ENCODE measurements around the gene CCNJL. TPM values are rescaled to one million over a fixed set of nuclear protein-coding genes. Genes with fewer than 3 reads are reported as not detected.
"Not testable (repeated sequence)": the region's sequence is repeated elsewhere in the genome, so short reads cannot be mapped to it uniquely, and the experiment has no call there.

Gene CCNJL
- total RNA-seq, 1 donor from 2014 or later = 9.4 TPM

DNA sequence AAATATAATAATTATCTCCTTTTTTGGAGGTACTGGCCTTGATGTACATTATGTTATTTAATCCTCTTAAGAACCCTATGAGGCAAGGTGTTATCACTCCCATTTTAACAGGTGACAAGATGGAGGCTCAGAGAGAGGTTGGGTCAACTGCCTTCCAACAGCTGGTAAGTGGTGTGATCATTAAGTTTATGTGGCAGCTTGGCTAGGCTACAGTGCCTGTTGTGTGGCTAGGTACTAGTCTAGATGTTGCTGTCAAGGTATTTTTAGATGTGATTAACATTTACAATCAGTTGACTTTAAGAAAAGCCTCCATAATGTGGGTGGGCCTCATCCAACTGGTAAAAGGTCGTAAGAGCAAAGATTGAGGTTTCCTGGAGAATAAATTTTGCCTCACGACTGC is 61.5 kb downstream of the CCNJL start:
- Histone ChIP-seq H3K9ac (no peak overlapping the region), H4K20me1 (ENCODE audit: low read depth) (no peaks in the 10 kb centered on the region), H3K9me3 (ENCODE audit: low read depth) (no peaks in the 10 kb centered on the region), H3K4me2 (no peak overlapping the region), H3K27me3 (no peaks in the 10 kb centered on the region), H3K4me3 (no peak overlapping the region), H2AFZ (replicated peaks) (no peak overlapping the region), H3K4me1 (no peaks in the 10 kb centered on the region), H3K27ac (no peak overlapping the region), H3K36me3 (no peaks in the 10 kb centered on the region), H3K79me2 (ENCODE audit: low read depth) (no peaks in the 10 kb centered on the region), H3F3A (ENCODE audit: low read depth) (no peaks in the 10 kb centered on the region)
- TF ChIP-seq EZH2 (IDR thresholded peaks at IDR 0.05) (no peak), EZH2phosphoT487 (IDR thresholded peaks at IDR 0.05) (no peak)
- TF ChIP-seq, protein P1, sequence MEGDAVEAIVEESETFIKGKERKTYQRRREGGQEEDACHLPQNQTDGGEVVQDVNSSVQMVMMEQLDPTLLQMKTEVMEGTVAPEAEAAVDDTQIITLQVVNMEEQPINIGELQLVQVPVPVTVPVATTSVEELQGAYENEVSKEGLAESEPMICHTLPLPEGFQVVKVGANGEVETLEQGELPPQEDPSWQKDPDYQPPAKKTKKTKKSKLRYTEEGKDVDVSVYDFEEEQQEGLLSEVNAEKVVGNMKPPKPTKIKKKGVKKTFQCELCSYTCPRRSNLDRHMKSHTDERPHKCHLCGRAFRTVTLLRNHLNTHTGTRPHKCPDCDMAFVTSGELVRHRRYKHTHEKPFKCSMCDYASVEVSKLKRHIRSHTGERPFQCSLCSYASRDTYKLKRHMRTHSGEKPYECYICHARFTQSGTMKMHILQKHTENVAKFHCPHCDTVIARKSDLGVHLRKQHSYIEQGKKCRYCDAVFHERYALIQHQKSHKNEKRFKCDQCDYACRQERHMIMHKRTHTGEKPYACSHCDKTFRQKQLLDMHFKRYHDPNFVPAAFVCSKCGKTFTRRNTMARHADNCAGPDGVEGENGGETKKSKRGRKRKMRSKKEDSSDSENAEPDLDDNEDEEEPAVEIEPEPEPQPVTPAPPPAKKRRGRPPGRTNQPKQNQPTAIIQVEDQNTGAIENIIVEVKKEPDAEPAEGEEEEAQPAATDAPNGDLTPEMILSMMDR (IDR thresholded peaks at IDR 0.05) = no peak
- H3K36me3 Mint-ChIP-seq = peaks cover 14% of the 10 kb centered on the region
- peaks cover 15% of the 10 kb centered on the region for H3K4me1 Mint-ChIP-seq
- H3K9me3 Mint-ChIP-seq = no peaks in the 10 kb centered on the region
- no peak for DNase-seq (ENCODE audit: low spot score)
- peaks cover 5% of the 10 kb centered on the region for H3K27me3 Mint-ChIP-seq (ENCODE audit: insufficient read depth, low read depth)
- H3K4me3 Mint-ChIP-seq = no peak overlapping the region
- H3K27ac Mint-ChIP-seq = no peak overlapping the region

DNA sequence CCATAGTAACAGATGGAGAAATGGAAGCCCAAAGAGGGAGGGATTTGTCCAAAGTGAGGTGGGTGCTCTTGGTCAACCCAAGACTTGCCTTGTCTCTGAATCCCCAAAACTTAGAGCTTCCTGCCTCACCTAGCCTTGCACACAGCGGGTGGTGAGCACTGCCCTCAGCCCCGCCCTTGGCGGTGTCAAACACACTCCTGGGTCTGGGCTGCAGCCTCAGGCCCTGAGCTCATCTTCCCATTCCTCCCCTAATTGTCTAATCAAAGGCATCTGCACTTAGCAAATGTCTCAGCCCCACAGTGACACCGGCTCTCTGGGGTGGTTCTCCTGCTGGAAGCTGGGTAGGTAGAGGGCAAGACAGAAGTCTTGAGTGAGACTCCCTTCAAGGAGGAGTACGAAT is 62.1 kb downstream of the CCNJL start:
- Histone ChIP-seq H4K20me1 (ENCODE audit: low read depth) (no peaks in the 10 kb centered on the region), H3K4me2 (no peak overlapping the region), H3K27ac (no peak overlapping the region), H3K9ac (no peak overlapping the region), H3F3A (ENCODE audit: low read depth) (no peaks in the 10 kb centered on the region), H3K79me2 (ENCODE audit: low read depth) (no peaks in the 10 kb centered on the region), H3K27me3 (no peaks in the 10 kb centered on the region), H3K9me3 (ENCODE audit: low read depth) (no peaks in the 10 kb centered on the region), H3K4me3 (no peak overlapping the region), H2AFZ (replicated peaks) (no peak overlapping the region), H3K36me3 (no peaks in the 10 kb centered on the region), H3K4me1 (no peaks in the 10 kb centered on the region)
- Mint-ChIP-seq H3K27me3 (ENCODE audit: insufficient read depth, low read depth) (peaks cover 4% of the 10 kb centered on the region), H3K36me3 (peaks cover 14% of the 10 kb centered on the region), H3K4me1 (peaks cover 20% of the 10 kb centered on the region), H3K4me3 (no peak overlapping the region), H3K9me3 (no peaks in the 10 kb centered on the region), H3K27ac (no peak overlapping the region)
- no peak for DNase-seq (ENCODE audit: low spot score)
- TF ChIP-seq EZH2phosphoT487 (IDR thresholded peaks at IDR 0.05) (no peak), EZH2 (IDR thresholded peaks at IDR 0.05) (no peak)
- TF ChIP-seq, protein P1 (IDR thresholded peaks at IDR 0.05) = no peak

DNA sequence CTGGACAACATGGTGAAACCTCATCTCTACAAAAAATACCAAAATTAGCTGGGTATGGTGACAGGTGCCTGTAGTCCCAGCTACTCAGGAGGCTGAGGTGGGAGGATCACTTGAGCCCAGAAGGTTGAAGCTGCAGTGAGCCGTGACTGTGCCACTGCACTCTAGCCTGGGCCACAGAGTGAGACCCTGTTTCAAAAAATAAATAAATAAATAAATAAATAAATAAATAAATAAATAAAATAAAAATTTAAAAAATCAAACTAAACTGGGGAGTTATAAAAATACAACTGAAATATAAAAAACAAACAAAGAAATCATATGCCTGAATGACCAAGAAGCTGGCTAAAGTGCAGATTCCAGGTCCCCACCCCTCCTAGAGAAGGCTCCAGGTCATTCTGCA is 62.8 kb downstream of the CCNJL start:
- H3K4me1 ChIP-seq = not testable (repeated sequence)

GRCh38 chr5:160245506-160246086 is 66.8 kb downstream of the CCNJL start:
- no peak for DNase-seq (ENCODE audit: low spot score)
- Mint-ChIP-seq H3K4me3 (no peak overlapping the region), H3K9me3 (no peaks in the 10 kb centered on the region), H3K27me3 (ENCODE audit: insufficient read depth, low read depth) (peaks cover 5% of the 10 kb centered on the region), H3K27ac (no peak overlapping the region), H3K36me3 (no peaks in the 10 kb centered on the region), H3K4me1 (peaks cover 11% of the 10 kb centered on the region)
- Histone ChIP-seq H3K9me3 (ENCODE audit: low read depth) (no peaks in the 10 kb centered on the region), H3K27ac (no peak overlapping the region), H3K4me1 (no peaks in the 10 kb centered on the region), H3K4me3 (no peak overlapping the region), H3K36me3 (no peaks in the 10 kb centered on the region), H3F3A (ENCODE audit: low read depth) (no peaks in the 10 kb centered on the region), H4K20me1 (ENCODE audit: low read depth) (no peaks in the 10 kb centered on the region), H3K27me3 (no peaks in the 10 kb centered on the region), H3K9ac (no peak overlapping the region), H3K79me2 (ENCODE audit: low read depth) (no peaks in the 10 kb centered on the region), H2AFZ (replicated peaks) (no peak overlapping the region), H3K4me2 (no peak overlapping the region)
- TF ChIP-seq EZH2 (IDR thresholded peaks at IDR 0.05) (no peak), EZH2phosphoT487 (IDR thresholded peaks at IDR 0.05) (no peak)
- TF ChIP-seq, protein P1 (IDR thresholded peaks at IDR 0.05) = no peak

More for the DNA sequence above, 62.8 kb downstream of the CCNJL start:
- not testable (repeated sequence) for H3K36me3 ChIP-seq; H3K27ac Mint-ChIP-seq; H3K27ac ChIP-seq; H3K4me2 ChIP-seq; H2AFZ ChIP-seq (replicated peaks); H3K9me3 Mint-ChIP-seq; H3K79me2 ChIP-seq (ENCODE audit: low read depth); H3K9me3 ChIP-seq (ENCODE audit: low read depth); H3K27me3 Mint-ChIP-seq (ENCODE audit: insufficient read depth, low read depth); H3K27me3 ChIP-seq; H3F3A ChIP-seq (ENCODE audit: low read depth); H3K4me3 Mint-ChIP-seq; H3K4me3 ChIP-seq; H3K9ac ChIP-seq; DNase-seq (ENCODE audit: low spot score); H4K20me1 ChIP-seq (ENCODE audit: low read depth)
- H3K36me3 Mint-ChIP-seq = peaks cover 14% of the 10 kb centered on the region
- H3K4me1 Mint-ChIP-seq = peaks cover 20% of the 10 kb centered on the region
